UCSD-AML1 (cell line): ENCODE data around the gene ICAM1.
"Not testable (repeated sequence)": the region's sequence is repeated elsewhere in the genome, so short reads cannot be mapped to it uniquely, and the experiment has no call there.

Experiments used
- DNase-seq: peaks from one replicate; lab custom pipeline; 2025; ENCODE audit not compliant: unreplicated experiment; lab: John Stamatoyannopoulos, UW

The ICAM1 gene

GRCh38 chr19:10270616-10271394, at the start of gene ICAM1:
Gene ICAM1 (plus strand): TSS chr19:10271120. CDS start chr19:10271160, 40 bp downstream.
- DNase-seq = peak; percentile 86

- DNase-seq = peak; percentile 53
These were observed 48.6 kb upstream of the ICAM1 start for GRCh38 chr19:10222201-10222890.

GRCh38 chr19:10223488-10224213, 47.3 kb upstream of the ICAM1 start:
- no peak for DNase-seq

- no peak for DNase-seq
These were observed 46.6 kb upstream of the ICAM1 start for GRCh38 chr19:10224337-10224736.

GRCh38 chr19:10226021-10226375, 44.9 kb upstream of the ICAM1 start:
- no peak for DNase-seq

GRCh38 chr19:10226376-10227025, 44.4 kb upstream of the ICAM1 start:
- no peak for DNase-seq

- DNase-seq = no peak
These were observed 43.6 kb upstream of the ICAM1 start for GRCh38 chr19:10227026-10227971.

GRCh38 chr19:10228393-10228792, 42.5 kb upstream of the ICAM1 start:
- no peak for DNase-seq

- peak; percentile 51 for DNase-seq
These were observed 42.0 kb upstream of the ICAM1 start for GRCh38 chr19:10228920-10229319.

- no peak for DNase-seq
These were observed 40.6 kb upstream of the ICAM1 start for GRCh38 chr19:10230173-10230860.

- peak; percentile 80 for DNase-seq
These were observed 39.9 kb upstream of the ICAM1 start, which contains the start of gene S1PR2 for GRCh38 chr19:10230861-10231611. Gene S1PR2 (minus strand): TSS chr19:10231331. CDS start chr19:10224905, 6,426 bp downstream.

GRCh38 chr19:10231612-10232228, 39.2 kb upstream of the ICAM1 start:
- DNase-seq = no peak

- no peak for DNase-seq
These were observed 37.0 kb upstream of the ICAM1 start for GRCh38 chr19:10233946-10234345.

GRCh38 chr19:10235003-10235402, 35.9 kb upstream of the ICAM1 start:
- DNase-seq = no peak

- not testable (repeated sequence) for DNase-seq
These were observed 35.5 kb upstream of the ICAM1 start for GRCh38 chr19:10235409-10235808.

- DNase-seq = no peak
These were observed 33.2 kb upstream of the ICAM1 start for GRCh38 chr19:10237702-10238101.

GRCh38 chr19:10238172-10238783, 32.6 kb upstream of the ICAM1 start:
- no peak for DNase-seq
